Spleen (tissue), 7 donors: Measurements from ENCODE around the gene TPPP.
"Not testable (repeated sequence)": the region's sequence is repeated elsewhere in the genome, so short reads cannot be mapped to it uniquely, and the experiment has no call there.

Experiments used
- POLR2AphosphoS5 ChIP-seq, 3 donors: sonication (generic); formaldehyde crosslinking; IDR thresholded peaks; one replicate each; pipeline ENCODE4 v1.5.1; 2017; ENCODE audit warnings: antibody characterized with exemption in 3 of 3
- TF ChIP-seq, protein P1 (sequence below), 11 experiments: fragments of 200-600 bp in 7 of 11; fragments of 450-650 bp in 4 of 11; sonication (generic) in 4 of 11; IDR thresholded peaks in 8 of 11; conservative IDR thresholded peaks in 3 of 11; 1 replicate in 7 of 11; 2 replicates in 4 of 11; pipeline versions ENCODE4 v1.4.0 to v1.8.0; 2016 to 2021; ENCODE audit warnings: antibody characterized with exemption in 11 of 11, inconsistent platforms in 4 of 11, mild to moderate bottlenecking in 1 of 11
- donor health status: DM: no; HTN: no; CAD: no; lungs with moderate emphysema.
- donor health status: DM: no; HTN: no; CAD: no.
- donor health status: DM: no; HTN: no; CAD: no.

DNA sequence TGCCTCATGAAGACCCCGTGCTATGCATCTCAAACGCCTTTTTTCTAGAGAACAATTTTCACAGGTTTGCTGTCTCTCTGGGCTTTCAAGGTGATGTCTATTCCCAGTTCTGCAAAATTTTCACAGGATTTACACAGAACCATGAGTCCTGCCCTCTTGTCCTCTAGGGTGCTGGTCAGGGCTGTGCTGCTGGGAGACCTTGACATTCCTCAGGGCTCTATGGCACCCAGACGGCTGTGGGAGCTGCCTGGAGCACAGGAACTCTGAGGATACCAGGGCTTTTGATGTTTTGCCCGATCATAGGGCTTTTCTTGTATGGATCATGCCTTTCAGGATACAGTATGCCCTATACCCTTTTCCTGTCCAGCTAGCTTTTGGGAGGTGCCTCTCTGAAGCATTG, 22.5 kb upstream of the TPPP start:
- TF ChIP-seq, protein P1, sequence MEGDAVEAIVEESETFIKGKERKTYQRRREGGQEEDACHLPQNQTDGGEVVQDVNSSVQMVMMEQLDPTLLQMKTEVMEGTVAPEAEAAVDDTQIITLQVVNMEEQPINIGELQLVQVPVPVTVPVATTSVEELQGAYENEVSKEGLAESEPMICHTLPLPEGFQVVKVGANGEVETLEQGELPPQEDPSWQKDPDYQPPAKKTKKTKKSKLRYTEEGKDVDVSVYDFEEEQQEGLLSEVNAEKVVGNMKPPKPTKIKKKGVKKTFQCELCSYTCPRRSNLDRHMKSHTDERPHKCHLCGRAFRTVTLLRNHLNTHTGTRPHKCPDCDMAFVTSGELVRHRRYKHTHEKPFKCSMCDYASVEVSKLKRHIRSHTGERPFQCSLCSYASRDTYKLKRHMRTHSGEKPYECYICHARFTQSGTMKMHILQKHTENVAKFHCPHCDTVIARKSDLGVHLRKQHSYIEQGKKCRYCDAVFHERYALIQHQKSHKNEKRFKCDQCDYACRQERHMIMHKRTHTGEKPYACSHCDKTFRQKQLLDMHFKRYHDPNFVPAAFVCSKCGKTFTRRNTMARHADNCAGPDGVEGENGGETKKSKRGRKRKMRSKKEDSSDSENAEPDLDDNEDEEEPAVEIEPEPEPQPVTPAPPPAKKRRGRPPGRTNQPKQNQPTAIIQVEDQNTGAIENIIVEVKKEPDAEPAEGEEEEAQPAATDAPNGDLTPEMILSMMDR (IDR thresholded peaks at IDR 0.05 in 8 of 11, conservative IDR thresholded peaks at IDR 0.05 in 3 of 11): not testable (repeated sequence)
- not testable (repeated sequence) for TF ChIP-seq POLR2AphosphoS5 (IDR thresholded peaks at IDR 0.05)
